ENCODE measurements around the gene NR1D2.
"Not testable (repeated sequence)": the region's sequence is repeated elsewhere in the genome, so short reads cannot be mapped to it uniquely, and the experiment has no call there.

Gene NR1D2

DNA sequence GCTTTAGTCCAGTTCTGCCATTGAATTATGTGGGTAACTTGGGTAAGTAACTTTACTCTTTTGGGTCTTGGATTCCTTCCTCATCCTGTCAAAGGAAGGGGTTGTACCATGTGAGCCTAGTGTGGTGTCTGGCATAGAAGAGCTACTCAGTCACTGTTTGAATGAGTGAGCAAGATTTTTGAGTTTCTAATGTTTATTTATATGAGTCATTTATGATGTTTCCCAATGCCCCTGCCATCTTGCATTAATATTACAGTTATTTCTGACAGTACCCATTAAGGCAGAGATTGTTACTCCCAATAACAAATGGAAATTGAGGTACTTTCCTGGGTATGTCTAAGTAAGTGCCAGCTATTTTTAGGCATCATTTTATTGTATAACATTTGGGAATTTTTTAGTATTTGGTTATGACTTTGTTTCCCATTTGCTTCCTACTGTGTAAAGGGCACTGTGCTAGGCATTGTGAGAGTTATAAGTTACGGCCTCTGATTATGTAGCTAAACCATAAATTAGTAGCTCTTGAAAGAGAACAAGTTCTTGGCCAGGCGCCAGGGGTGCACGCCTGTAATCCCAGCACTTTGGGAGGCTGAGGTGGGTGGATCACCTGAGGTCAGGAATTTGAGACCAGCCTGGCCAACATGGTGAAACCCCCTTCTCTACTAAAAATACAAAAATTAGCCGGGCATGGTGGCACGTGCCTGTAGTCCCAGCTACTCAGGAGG is 23.5 kb downstream of the NR1D2 start:
- DNase-seq = no peak

DNA sequence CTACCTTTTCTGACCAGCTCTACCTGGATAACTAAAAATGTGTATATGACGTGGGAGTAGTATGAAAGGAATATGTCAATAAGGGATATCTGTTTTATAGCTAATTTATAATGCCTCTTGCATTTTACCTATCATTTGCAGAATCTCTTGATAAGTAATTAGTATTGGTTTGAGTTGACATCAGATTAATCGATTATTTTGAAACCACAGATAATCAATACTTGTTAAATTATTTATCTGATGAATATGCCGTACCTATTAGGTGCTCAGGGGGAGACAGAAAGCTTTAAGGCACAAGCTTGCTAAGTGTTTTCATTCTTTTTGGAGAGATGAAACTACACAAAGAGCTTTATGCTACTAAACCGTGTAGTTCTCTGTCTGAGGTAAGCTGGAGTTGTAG is 24.3 kb downstream of the NR1D2 start:
- DNase-seq = no peak

DNA sequence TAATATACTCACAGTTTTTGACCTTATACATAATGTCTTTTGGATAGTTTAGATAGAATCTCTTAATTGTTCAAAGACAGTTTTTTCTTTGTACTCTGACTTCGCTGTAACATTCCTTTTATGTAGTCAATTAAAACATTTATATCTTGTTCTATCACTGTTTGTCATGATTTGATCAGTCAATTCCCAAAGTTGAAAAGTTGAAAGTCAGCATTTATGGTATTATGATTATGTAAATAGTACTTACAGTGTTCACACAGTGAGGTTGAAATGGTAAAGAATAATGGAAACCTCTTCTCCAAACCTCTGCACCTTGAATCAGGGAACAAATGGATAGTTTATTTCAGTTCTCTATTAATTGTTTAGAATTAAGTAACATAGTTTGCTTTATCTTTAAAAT is 26.6 kb downstream of the NR1D2 start:
- no peak for DNase-seq

DNA sequence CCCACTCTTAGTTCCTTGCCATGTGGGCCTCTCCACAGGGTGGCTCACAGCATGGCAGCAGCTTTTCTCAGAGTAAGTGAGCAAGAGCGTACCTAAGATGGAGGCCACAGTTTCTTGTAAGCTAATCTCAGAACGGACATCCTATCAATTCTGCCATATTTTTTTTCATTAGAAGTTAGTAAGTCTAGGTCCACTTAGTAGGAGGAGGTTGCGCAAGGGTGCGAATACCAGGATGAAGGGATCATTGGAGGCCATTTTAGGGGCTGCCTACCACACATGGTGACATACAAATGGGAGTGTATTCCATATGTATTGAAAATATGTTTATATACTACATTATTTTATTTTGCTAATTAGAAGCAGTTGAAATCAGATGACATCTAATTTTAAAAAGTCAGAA is 31.5 kb downstream of the NR1D2 start:
- DNase-seq = no peak

DNA sequence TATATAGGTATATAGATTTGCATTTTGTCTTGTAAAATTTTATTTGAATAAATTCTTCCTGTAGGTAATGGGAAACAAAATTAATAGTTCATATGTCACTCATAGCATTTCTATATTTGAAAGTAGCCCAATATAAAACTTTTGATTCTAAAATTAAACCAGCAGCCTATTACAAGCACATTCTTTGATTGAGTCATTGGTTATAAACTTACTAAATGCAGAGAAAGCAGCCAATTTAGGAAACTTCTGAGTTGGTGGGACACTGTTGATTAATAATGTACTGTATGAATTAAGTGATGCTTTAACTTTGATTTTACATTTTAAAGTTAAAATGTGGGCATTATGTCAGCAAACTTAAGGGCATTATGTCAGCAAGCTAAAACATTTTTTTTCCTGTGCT is 34.5 kb downstream of the NR1D2 start:
- no peak for DNase-seq

DNA sequence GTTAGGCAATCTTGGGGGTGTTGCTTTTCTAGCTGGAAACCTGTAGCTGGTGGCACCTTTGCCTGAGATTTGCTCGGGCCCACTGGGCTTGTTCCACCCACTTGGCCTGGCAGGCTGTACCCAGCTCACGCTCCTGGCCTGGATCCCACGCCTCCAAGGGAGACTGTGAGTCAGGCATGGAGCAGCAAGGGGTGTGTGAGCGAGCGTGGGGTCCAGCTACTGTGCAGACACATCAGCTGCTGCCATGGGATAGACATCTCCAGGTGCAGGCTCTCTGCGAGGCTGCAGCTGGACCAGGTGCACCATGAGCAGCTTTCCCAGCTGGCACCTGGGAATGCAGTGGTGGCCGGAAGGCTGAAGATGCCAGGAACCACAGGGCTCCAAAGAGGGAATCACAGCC is 36.0 kb downstream of the NR1D2 start:
- no peak for DNase-seq

DNA sequence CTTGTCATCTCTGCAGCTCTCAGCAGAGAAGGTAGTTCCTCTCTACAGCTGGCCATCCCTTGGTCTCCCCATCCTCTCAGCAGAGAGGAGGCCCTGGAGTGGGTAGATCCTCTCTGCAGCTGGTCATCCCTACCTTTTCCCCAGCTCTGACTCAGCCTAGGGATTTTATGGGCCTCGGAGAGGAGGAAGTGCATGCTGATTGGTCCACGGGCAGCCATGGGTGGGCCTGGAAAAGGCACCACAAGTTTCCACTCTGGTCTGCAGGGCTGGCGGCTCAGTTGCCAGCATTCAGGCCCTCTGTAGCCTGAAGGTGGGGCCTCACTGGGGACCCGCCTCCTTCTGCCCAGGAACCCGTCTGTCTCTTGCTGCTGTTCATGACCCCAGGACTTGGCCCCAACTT is 36.9 kb downstream of the NR1D2 start:
- no peak for DNase-seq

DNA sequence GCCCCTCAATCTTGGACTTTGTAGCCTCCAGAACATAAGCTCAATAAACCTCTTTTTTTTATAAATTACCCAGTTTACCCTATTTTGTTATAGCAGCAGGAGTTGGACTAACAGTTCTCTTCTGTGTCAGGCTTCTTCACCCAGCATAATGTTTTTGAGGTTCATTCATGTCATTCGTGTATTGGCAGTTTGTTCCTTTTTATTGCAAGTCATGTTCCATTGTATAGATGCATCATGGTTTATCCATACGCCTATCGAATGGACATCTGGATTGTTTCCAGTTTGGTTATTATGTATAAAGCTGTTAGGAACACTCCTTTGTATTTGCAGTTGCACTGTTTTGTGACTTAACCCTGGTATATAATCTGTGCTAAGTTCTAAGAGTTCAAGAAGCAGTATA is 39.8 kb downstream of the NR1D2 start:
- no peak for DNase-seq

DNA sequence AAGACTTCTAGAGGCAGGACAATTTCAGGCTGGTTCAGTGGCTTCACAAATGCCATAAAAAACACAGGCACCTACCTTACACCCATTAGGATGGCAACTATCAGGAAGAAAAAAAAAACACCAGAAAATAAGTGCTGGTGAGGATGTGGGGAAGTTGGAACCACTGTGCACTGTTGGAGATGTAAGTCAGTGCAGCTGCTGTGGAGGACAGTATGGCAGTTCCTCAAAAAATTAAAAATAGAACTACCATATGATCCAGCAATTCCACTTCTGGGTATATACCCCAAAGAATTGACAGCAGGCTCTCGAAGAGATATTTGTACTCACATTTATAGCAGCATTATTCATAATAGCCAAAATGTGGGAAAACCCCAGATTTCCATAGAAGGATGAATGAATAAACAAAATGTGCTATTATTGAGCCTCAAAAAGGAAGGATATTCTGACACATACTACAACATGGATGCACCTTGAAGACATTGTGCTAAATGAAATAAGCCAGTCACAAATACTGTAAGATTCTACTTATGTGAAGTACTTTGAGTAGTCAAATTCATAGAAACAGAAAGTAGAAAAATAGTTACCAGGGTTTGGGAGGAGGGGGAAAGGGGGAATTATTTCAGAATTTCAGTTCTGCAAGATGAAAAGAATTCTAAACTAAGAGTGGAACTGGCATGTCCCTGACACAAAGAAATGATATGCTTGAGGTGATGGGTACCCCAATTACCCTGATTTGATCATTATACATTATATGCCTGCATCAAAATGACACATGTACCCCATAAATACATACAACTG is 40.9 kb downstream of the NR1D2 start:
- no peak for DNase-seq

DNA sequence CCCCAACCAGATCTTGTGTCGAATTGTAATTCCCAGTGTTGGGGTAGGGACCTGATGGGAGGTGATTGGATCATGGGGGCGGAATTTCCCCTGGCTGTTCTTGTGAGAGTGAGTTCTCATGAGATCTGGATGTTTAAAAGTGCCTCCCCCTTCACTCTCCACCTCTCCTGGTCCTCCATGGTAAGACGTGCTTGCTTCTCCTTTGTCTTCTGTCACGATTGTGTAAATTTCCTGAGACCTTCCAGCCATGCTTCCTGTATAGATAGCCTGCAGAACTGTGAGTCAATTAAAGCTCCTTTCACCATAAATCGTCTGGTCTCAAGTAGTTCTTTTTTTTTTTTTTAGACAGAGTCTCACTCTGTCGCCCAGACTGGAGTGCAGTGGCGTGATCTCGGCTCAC is 42.3 kb downstream of the NR1D2 start:
- DNase-seq = no peak

DNA sequence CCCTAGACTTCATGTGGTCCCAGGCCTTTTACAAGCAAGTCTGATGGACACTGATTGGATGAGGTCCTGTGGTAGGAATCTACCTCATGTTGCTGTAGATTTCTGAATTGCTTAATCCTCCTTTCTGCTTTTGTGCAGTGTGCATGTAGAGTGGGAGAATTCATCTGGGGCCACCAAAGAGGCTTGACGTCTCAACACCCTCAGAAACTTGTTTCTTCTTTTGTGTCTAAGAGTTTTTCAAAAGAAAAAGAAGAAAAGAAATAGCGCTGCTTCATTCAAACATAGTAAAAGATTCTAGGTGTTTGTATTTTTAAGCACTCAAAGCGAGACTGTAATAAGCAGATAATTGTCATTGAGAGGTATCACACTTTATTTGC is 46.2 kb downstream of the NR1D2 start:
- DNase-seq = no peak

DNA sequence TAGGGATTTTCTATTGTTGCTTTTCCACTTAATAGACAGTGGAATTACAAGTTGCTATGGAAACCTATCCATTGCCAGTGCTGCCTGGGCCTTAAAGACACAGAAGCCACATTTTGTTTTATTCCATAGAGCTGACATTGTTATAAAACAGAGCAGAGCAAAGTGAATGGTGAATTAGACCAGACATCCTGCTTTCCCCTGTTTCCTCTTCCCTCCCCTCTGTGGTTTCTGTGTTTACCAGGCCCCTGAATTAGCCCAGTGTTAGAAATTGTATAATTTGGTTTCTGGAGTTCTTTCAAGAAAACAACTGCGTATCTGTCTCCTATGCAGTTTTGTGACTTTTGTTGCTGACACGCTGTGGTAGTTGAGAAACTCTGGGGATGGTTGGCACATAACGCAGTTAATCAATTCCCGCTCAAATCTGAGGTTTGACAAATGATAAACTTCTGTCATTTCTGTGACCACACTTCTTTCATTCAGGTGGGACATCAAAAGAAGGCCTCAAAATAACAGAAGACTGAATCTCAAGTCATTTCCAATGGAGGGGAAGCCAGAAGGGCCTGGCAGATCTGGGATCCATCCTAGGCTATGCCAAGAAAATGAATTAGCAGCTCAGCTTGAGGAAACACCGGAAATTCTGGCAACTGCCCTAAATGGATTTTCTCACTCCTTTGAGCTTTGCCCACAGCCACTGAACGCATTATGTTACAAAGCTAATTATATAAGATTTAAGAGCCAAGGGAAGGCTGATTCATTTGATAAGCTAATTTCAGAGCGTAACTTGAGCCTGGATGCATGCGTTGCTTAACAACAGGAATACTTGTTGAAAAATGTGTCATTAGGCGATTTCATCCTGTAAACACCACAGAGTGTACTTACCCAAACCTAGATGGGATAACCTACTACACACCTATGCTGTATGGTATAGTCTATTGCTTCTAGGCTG is 46.9 kb downstream of the NR1D2 start:
- DNase-seq = no peak

DNA sequence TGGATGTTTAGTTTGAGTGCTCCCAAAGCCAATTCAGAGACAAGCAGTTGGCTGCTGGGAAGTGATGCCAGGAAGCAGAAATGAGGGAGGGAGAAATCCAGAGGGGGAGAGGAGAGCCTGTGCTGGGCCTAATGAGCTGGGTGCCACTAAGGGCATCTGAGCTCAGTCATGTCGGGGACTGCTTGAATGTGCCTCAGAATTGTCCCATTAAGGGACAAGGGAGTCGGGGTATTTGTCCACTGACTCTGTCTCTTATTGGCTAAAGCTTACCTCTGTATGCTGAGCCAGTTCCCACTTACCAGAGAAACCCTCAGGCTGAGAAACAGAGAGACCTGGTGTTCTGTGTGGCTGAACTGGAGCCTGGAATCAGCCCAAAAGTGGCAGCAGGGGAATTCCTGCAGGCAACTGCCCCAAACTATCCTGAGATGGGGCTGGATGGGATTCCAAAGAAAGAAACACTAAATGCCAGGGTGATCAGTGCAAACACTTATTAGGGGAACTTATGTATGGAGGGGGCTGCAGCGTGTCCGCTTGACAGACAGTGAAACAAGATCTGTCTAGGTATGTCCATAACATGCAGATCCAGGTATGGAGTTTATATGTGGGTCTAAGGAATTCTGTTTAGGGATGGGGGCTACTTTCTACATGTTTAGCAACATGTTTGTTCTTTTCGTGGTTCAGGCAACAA is 48.6 kb downstream of the NR1D2 start:
- DNase-seq = no peak

DNA sequence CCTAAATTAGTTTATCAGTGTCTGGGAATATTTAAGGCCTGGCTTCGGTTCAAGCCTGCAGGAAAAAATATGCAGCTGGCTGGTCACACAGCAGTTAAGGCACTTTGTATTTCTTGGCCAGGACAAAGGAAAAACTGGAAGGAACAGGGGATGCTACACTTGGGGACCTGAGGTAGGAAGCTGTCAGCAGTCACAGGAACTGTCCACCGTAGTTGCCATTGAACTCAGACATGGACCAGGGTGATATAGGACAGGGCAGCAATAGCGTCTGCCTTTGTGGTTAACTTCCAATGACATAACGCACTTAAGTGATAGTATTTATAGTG is 49.1 kb downstream of the NR1D2 start:
- no peak for DNase-seq

DNA sequence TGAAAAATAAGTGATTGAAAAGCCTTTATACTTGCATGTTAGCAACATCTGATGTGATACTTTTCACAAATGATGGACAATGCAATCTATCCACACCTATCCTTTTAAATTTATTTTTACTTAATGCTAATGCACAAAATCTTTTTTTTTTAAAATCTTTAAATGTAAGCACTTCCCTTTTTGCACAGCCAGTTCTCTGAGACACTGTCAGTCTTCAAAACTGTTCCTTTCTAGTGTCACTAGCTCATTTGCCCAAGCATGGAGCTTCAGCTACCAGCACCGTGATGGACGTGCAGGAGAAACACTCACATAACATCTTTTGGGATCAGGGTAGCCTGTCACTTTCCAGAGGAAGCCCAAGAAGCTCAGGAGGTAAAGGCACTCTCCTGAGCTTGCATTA is 50.1 kb downstream of the NR1D2 start:
- no peak for DNase-seq

DNA sequence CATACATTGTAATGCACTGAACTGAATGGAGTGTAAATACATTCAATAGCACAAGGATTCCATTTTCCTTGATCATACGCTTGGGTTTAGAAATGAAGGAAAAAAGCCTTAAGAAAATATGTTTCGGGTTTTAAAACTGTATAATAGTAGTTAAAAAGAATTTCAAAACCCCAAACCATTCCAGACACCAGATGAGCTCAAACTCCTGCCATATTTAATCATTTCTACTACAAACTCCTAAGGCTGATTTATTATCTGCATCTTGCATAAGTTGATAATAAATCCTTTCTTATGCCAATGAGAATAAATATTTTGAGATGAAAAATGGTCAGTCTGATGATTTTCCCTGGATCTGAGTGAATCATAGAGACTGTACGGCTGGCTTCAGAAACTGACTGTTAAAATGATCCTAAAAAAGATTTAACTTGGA is 51.0 kb downstream of the NR1D2 start:
- DNase-seq = no peak

DNA sequence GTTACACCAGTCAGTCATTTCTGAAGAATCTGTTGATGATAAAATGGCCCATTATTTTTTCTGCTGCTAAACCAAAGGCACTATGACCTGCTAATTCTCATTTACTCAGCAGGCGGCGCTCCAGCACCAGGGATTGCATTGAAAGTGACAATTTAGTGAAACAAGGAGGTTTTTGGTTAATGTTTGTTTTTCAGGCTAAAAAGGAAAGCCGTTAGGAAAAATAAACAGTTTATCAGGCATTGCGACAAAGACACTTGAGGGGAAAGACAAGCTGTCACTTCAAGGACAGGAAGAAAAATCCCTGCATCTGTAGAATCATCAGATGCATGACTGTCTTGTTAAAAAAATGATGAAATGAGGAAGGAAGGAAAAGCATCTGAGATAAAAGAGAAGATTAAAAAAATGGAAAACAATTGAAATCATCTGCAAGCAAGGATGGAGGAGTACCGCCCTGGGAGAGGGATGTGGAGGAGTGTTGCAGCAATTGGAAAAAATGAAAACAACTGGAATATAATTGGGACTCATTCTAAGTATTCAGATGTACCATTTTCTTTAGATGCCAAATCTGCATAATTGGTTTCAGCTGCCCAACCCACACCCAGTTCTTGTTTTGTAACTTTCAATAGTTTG is 54.0 kb downstream of the NR1D2 start:
- DNase-seq = peak; percentile 85

DNA sequence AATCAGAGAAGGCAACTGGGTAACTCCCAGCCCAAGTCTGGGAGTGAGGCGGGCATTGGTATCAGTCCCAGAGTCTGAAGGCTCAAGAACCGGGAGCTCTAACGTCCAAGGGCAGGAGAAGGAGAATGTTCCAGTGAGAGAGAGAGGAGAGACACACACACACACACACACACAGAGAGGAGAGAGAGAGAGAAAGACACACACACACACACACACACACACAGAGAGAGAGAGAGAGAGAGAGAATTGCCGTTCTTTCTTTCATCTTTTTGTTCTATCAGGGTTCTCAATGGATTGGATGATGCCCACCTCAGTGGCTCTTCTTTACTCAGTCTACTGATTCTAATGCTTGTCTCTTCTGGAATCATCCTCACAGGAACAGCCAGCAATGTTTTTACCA is 57.0 kb downstream of the NR1D2 start:
- DNase-seq = no peak

DNA sequence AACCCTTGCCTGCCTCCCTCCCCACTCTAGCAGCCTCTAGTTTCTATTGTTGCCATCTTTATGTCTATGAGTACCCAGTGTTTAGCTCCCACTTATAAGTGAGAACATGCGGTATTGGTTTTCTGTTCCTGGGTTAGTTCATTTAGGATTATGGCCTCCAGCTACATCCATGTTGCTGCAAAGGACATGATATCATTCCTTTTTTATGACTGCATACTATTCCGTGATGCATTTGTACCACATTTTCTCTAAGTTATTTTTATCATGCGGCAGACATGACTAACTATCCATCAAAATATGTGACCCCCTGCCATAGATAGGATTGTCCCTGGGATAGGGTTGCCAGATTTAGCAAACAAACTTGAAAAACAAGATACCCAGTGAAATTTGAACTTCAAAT is 58.4 kb downstream of the NR1D2 start:
- no peak for DNase-seq

DNA sequence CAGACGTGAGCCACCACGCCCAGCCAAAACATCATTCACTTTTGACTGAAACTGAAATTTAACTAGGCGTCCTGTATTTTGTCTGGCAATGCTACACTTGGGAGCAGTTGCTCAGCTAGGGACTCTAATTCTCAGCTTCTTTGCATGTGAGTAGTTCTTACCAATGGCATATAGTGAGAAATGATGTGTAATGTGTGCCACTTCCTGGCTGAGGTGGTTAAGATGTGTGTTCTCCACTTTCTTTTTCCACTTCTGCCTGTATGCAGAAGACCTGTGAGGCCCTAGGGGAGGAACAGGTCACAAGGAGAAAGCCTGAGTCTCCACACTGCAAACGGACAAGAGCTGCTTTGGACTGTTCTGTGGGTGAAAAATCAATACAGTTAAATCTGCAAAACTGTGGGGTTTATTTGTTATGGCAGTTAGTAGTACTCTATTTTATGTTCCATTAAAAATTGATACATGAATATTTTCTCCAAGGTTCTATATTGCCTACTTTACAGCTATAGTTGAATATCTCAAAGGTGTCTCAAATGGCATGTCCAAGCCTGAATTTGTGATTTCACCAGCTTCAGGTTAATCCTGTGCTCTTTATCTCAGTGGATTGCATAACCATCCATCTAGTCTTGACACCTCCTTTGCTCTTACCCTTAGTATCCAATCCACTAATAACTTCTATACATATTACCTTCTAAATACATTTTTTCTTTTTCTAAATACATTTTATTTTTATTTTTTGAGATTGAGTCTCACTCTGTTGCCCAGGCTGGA is 59.3 kb downstream of the NR1D2 start:
- no peak for DNase-seq

DNA sequence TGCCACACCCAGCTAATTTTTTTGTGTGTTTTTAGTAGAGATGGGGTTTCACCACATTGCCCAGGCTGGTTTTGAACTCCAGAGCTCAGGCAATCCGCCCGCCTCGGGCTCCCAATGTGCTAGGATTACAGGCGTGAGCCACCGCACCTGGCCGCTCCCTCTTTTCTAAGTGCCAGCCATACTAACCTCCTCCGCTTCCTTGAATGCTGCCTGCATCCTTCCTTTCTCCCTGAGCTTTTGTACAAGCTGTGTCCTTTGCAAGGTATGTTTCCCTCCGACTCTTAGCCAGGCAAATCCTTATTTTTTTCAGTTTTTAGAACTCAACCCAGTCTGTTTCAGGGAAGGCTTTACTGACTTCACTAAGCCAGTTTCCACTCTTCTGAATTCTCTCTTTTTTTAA is 60.6 kb downstream of the NR1D2 start:
- DNase-seq = no peak

DNA sequence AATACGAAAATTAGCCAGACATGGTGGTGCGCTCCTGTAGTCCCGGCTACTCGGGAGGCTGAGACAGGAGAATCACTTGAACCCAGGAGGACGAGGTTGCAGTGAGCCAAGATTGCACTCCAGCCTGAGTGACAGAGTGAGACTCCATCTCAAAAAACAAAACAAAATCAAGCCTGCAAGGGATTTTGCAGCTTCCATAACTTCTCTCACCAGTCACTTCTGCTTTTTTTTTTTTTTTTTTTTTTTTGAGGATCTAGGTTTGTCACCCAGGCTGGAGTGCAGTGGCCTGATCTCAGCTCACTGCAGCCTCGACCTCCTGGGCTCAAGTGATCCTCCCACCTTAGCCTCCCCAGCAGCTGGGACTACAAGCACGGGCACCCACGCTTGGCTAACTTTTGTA is 65.7 kb downstream of the NR1D2 start:
- not testable (repeated sequence) for DNase-seq
